ENCODE results near the gene NAA10. TPM values are rescaled to one million over a fixed set of nuclear protein-coding genes. Genes with fewer than 3 reads are reported as not detected.

Gene NAA10
- total RNA-seq, 3 donors from 2014 or later = 52.2 to 72.3 (median 68.9) TPM

DNA sequence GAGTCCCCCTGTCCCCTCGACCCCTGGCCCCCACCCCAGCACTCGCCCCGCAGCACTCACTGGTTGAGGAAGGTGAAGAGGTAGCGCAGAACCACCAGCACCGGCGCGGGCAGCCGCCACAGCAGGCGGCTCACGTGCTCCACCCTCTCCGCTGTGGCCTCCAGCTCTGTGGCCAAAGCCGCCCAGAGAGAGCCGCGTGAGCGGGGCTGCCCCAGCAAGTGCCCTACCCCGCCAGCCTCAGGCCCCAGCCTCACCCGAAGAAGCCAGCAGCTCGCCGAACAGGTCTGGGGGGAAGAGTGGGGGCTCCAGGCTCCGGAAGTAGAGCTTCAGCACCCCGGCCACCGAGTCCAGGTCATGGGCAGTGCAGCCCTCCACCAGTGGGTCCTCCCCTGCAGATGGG, 24.4 kb downstream of the NAA10 start:
- Histone ChIP-seq H3K36me3 (ENCODE audit: low read depth) (no peaks in the 10 kb centered on the region), H3K9me3 (no peaks in the 10 kb centered on the region), H3K4me1 (ENCODE audit: low read depth) (no peaks in the 10 kb centered on the region), H3K4me3 (no peak overlapping the region)
- intact Hi-C loops (cut with DNase I, micrococcal nuclease) = no loop called here
- ATAC-seq (no peak), DNase-seq (no peak)
- TF ChIP-seq, protein P1, sequence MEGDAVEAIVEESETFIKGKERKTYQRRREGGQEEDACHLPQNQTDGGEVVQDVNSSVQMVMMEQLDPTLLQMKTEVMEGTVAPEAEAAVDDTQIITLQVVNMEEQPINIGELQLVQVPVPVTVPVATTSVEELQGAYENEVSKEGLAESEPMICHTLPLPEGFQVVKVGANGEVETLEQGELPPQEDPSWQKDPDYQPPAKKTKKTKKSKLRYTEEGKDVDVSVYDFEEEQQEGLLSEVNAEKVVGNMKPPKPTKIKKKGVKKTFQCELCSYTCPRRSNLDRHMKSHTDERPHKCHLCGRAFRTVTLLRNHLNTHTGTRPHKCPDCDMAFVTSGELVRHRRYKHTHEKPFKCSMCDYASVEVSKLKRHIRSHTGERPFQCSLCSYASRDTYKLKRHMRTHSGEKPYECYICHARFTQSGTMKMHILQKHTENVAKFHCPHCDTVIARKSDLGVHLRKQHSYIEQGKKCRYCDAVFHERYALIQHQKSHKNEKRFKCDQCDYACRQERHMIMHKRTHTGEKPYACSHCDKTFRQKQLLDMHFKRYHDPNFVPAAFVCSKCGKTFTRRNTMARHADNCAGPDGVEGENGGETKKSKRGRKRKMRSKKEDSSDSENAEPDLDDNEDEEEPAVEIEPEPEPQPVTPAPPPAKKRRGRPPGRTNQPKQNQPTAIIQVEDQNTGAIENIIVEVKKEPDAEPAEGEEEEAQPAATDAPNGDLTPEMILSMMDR (IDR thresholded peaks at IDR 0.05) = no peak

DNA sequence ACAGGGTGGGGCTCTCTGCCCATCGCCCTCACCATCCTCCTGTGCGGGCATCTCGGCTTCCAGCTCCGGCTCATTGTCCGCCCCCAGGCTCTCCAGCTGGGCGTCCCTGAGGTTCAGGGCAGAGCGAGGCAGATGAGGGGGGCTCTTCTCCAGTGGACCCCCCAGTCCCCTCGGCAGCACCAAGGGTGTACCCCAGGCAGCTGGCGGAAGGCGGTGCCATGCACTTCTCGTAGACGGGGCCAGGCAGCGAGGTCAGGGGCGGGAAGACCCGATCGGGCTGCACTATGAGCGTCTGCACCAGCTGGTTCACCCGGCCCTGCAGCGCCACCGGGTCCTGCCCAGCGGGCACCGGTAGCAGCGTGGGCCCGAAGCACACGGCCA, 24.9 kb downstream of the NAA10 start:
- no peak overlapping the region for H3K4me3 ChIP-seq
- ATAC-seq (no peak), DNase-seq (no peak)
- no peaks in the 10 kb centered on the region for H3K9me3 ChIP-seq
- no peaks in the 10 kb centered on the region for H3K4me1 ChIP-seq (ENCODE audit: low read depth)
- intact Hi-C loops (cut with DNase I, micrococcal nuclease) = no loop called here
- no peaks in the 10 kb centered on the region for H3K36me3 ChIP-seq (ENCODE audit: low read depth)
- TF ChIP-seq, protein P1 (IDR thresholded peaks at IDR 0.05) = no peak

DNA sequence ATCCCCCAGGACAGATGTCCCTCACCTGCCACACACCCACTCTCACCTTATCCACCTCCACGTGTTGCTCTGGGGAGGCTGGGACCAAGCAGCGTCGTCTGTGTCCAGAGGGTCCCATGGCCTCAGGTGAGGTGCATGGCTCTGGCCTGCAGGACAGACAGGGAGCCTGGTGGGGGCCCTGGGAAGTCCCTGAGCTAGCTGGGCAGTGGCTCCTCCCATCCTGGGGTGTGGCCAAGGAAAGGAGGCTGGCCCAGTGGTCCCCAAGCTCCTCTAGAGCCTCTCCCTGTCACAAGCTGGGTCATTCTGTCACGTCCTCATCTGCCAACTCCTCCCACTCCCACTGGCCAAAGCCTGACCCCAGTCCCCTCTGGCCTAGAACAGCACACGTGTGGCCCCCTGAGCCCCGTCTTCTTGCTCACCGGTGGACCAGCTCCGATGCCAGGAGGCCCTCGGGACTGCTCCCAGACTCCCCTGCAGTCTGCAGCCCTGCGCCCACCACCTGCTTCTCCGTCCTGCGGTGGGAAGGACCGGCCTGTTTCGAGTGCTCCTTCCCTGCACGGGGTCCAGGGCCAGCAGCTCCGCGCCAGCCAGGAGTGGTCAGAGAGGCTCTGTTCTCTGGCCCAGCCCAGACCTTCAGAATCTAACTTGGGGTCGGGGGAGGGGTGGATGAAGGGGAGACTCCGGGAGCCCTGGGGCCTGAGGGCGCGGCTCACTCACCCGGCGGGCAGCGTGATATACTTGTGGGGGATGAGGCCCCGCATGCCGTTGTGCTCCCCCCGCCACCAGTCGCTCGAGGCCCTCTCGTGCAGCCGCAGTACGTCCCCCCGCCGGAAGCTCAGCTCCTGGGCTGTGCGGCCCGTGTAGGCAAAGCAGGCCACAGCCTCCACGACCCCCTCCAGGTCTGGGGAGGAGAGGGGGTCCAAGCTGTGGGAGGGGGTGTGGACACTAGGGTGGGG, 25.5 kb downstream of the NAA10 start:
- H3K9me3 ChIP-seq = no peaks in the 10 kb centered on the region
- no peaks in the 10 kb centered on the region for H3K36me3 ChIP-seq (ENCODE audit: low read depth)
- intact Hi-C loops (cut with DNase I, micrococcal nuclease) = no loop called here
- no peak overlapping the region for H3K4me3 ChIP-seq
- no peaks in the 10 kb centered on the region for H3K4me1 ChIP-seq (ENCODE audit: low read depth)
- DNase-seq (peak in 1 of 3 donors; percentile 49), ATAC-seq (no peak)
- TF ChIP-seq, protein P1 (IDR thresholded peaks at IDR 0.05) = no peak

GRCh38 chrX:153908219-153908860, 26.5 kb downstream of the NAA10 start:
- peak in 1 of 3 donors; percentile 47 for DNase-seq

DNA sequence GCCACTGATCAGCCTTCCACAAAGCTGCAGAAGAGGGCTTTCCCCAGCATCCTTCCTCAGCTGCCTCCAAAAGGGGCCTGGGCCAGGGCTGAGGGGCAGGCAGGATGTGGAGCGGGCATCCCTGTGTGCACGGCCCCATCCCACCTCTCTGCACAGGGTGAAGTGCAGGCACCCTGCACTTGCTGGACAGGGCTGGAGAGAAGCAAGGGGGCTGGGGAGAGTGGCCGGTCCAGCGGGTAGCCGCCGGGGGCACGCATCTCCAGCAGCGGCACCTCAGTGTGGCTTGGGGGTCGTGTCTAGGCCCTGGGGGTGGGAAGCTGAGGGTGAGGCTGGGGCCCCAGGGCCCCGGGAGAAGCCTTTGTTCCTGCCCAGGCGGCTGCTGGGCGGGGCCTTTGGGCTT, 27.4 kb downstream of the NAA10 start:
- Histone ChIP-seq H3K9me3 (no peaks in the 10 kb centered on the region), H3K36me3 (ENCODE audit: low read depth) (no peaks in the 10 kb centered on the region), H3K4me3 (no peak overlapping the region), H3K4me1 (ENCODE audit: low read depth) (no peaks in the 10 kb centered on the region)
- intact Hi-C loops (cut with DNase I, micrococcal nuclease) = no loop called here
- DNase-seq (no peak), ATAC-seq (no peak)
- TF ChIP-seq, protein P1 (IDR thresholded peaks at IDR 0.05) = no peak

More at GRCh38 chrX:153908219-153908860, 26.5 kb downstream of the NAA10 start:
- no peak for ATAC-seq
- no peak overlapping the region for H3K4me3 ChIP-seq
- intact Hi-C loops (cut with DNase I, micrococcal nuclease) = no loop called here
- TF ChIP-seq, protein P1 (IDR thresholded peaks at IDR 0.05) = no peak
- H3K36me3 ChIP-seq (ENCODE audit: low read depth) = no peaks in the 10 kb centered on the region
- H3K4me1 ChIP-seq (ENCODE audit: low read depth) = no peaks in the 10 kb centered on the region
- no peaks in the 10 kb centered on the region for H3K9me3 ChIP-seq
